ENCODE results near the gene ZCCHC7. TPM values are rescaled to one million over a fixed set of nuclear protein-coding genes. Genes with fewer than 3 reads are reported as not detected.

ZCCHC7 gene
- total and polyA plus RNA-seq, 9 of the 15 experiments (the other 6 are each of a cell fraction or from before 2014, with no cell fraction given), result 34.1 to 68.9 (median 48.8) TPM

DNA sequence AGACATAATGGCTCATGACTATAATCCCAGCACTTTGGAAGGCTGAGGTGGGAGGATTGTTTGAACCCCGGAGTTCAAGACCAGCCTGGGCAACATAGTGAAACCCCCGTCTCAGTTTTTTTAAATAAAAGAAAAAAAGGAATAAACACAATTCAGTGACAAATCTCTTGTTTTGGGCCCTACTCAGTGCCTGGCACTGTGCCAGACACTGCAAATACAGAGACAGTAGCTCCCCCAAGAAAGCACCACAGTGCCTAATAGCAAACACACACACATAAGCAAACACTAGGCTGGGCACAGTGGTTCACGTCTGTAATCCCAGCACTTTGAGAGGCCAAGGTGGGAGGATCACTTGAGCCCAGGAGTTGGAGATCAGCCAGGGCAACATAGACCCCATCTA lies 252.5 kb downstream of the ZCCHC7 start:
- ATAC-seq (no peak), FAIRE-seq (no peak), DNase-seq (ENCODE audit: extremely low read depth in 1 of 4, low spot score in 3 of 4) (no peak)
- Histone ChIP-seq H3K4me1 (replicated peaks in 1 of 2; ENCODE audit: control insufficient read depth in 2 of 2, insufficient read depth in 2 of 2, low read length in 2 of 2) (peaks cover 4 to 5% of the 10 kb centered on the region in 2 experiments; a peak in 2 of 5 replicates), H3K9ac (ENCODE audit: insufficient read depth in 1 of 2, low read depth in 2 of 2, low read length in 2 of 2) (no peak overlapping the region), H3K36me3 (ENCODE audit: control insufficient read depth, insufficient read depth, low read length) (no peaks in the 10 kb centered on the region), H3K4me2 (ENCODE audit: insufficient read depth, low read length) (no peak overlapping the region), H3K9me3 (replicated peaks; ENCODE audit: control insufficient read depth, insufficient read depth, low read depth, low read length) (no peaks in the 10 kb centered on the region), H3K4me3 (no peak overlapping the region), H3K9me1 (ENCODE audit: control insufficient read depth, insufficient read depth, low read length) (no peaks in the 10 kb centered on the region), H3K27ac (ENCODE audit: extremely low read depth, low read depth, low read length) (no peak overlapping the region), H3K79me2 (ENCODE audit: control insufficient read depth, insufficient read depth, low read length) (no peaks in the 10 kb centered on the region), H4K20me1 (replicated peaks; ENCODE audit: control insufficient read depth, insufficient read depth, low read length) (no peaks in the 10 kb centered on the region), H2AFZ (ENCODE audit: low read depth, low read length) (no peak overlapping the region), H3K27me3 (ENCODE audit: control insufficient read depth in 2 of 2, insufficient read depth in 2 of 2, low read length in 2 of 2) (peaks cover 2 to 13% of the 10 kb centered on the region in 2 experiments; a peak in 3 of 5 replicates)
- no TSS peak for BruUV-seq (replicated peaks)
- ChIA-PET POLR2A (interaction anchor here (0.7 to 1.3 kb wide), 4 partner anchors 10 to 484 kb away, joined by 3 to 5 read pairs (median 3); no protein-coding TSS in a partner anchor), CTCF (ENCODE audit: low intra/inter-chr PET ratio) (no interaction called here)
- in situ Hi-C loops (cut with MboI), result no loop called here
- intact Hi-C loops (cut with micrococcal nuclease), result no loop called here
- WGBS (ENCODE audit: insufficient coverage, low coverage, missing lambda C conversion rate), result 19% methylated on average over 3 of the region's 3 CpGs
- TF ChIP-seq ZBED1 (IDR thresholded peaks at IDR 0.05) (no peak), CHD4 (IDR thresholded peaks at IDR 0.05; ENCODE audit: insufficient read depth, insufficient replicate concordance, low read depth, low read length, poor library complexity, severe bottlenecking) (no peak), CEBPB (tag; IDR thresholded peaks at IDR 0.05) (no peak), ZNF253 (CRISPR knock-in tag; conservative IDR thresholded peaks at IDR 0.05) (no peak), NFIX (CRISPR knock-in tag; IDR thresholded peaks at IDR 0.05; ENCODE audit: low read depth) (peak; percentile 91), ZNF77 (CRISPR knock-in tag; IDR thresholded peaks at IDR 0.05) (no peak), SNIP1 (IDR thresholded peaks at IDR 0.05; ENCODE audit: low read depth) (no peak), XRCC4 (IDR thresholded peaks at IDR 0.05; ENCODE audit: extremely low read depth, insufficient read depth, insufficient read length) (no peak), NFIC (IDR thresholded peaks at IDR 0.05) (peak; percentile 98), ZNF507 (tag; conservative IDR thresholded peaks at IDR 0.05) (no peak), DIDO1 (tag; IDR thresholded peaks at IDR 0.05; ENCODE audit: low read depth) (no peak), PHF21A (IDR thresholded peaks at IDR 0.05; ENCODE audit: borderline replicate concordance, low read depth) (no peak), TCF3 (CRISPR knock-in tag; IDR thresholded peaks at IDR 0.05) (no peak), NFE2 (IDR thresholded peaks at IDR 0.05; ENCODE audit: low read depth) (no peak), SRF (CRISPR knock-in tag; IDR thresholded peaks at IDR 0.05) (no peak)
- TF ChIP-seq, protein P1, sequence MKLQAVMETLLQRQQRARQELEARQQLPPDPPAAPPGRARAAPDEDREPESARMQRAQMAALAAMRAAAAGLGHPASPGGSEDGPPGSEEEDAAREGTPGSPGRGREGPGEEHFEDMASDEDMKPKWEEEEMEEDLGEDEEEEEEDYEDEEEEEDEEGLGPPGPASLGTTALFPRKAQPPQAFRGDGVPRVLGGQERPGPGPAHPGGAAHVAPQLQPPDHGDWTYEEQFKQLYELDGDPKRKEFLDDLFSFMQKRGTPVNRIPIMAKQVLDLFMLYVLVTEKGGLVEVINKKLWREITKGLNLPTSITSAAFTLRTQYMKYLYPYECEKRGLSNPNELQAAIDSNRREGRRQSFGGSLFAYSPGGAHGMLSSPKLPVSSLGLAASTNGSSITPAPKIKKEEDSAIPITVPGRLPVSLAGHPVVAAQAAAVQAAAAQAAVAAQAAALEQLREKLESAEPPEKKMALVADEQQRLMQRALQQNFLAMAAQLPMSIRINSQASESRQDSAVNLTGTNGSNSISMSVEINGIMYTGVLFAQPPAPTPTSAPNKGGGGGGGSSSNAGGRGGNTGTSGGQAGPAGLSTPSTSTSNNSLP (IDR thresholded peaks at IDR 0.05; ENCODE audit: borderline replicate concordance, low read depth, low read length), result no peak
- TF ChIP-seq, protein P2, sequence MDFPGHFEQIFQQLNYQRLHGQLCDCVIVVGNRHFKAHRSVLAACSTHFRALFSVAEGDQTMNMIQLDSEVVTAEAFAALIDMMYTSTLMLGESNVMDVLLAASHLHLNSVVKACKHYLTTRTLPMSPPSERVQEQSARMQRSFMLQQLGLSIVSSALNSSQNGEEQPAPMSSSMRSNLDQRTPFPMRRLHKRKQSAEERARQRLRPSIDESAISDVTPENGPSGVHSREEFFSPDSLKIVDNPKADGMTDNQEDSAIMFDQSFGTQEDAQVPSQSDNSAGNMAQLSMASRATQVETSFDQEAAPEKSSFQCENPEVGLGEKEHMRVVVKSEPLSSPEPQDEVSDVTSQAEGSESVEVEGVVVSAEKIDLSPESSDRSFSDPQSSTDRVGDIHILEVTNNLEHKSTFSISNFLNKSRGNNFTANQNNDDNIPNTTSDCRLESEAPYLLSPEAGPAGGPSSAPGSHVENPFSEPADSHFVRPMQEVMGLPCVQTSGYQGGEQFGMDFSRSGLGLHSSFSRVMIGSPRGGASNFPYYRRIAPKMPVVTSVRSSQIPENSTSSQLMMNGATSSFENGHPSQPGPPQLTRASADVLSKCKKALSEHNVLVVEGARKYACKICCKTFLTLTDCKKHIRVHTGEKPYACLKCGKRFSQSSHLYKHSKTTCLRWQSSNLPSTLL (IDR thresholded peaks at IDR 0.05), result no peak
- TF ChIP-seq, protein P3, sequence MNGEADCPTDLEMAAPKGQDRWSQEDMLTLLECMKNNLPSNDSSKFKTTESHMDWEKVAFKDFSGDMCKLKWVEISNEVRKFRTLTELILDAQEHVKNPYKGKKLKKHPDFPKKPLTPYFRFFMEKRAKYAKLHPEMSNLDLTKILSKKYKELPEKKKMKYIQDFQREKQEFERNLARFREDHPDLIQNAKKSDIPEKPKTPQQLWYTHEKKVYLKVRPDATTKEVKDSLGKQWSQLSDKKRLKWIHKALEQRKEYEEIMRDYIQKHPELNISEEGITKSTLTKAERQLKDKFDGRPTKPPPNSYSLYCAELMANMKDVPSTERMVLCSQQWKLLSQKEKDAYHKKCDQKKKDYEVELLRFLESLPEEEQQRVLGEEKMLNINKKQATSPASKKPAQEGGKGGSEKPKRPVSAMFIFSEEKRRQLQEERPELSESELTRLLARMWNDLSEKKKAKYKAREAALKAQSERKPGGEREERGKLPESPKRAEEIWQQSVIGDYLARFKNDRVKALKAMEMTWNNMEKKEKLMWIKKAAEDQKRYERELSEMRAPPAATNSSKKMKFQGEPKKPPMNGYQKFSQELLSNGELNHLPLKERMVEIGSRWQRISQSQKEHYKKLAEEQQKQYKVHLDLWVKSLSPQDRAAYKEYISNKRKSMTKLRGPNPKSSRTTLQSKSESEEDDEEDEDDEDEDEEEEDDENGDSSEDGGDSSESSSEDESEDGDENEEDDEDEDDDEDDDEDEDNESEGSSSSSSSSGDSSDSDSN (IDR thresholded peaks at IDR 0.05; ENCODE audit: borderline replicate concordance in 1 of 2, low read depth in 2 of 2, low read length in 2 of 2), result no peak
